T-helper 2 cell treated with Interferon-gamma antibody and Interleukin-4, amounts not matched to agents 5 μg/mL and 100 μg/mL, for 36 hours (primary cell): ENCODE data around the gene NEMP2.
"Not testable (repeated sequence)": the region's sequence is repeated elsewhere in the genome, so short reads cannot be mapped to it uniquely, and the experiment has no call there.

Experiments
- DNase-seq: peaks from one replicate; pipeline ENCODE4 v3.0.0; 2021; ENCODE audit warnings: low spot score
- H3K27ac Mint-ChIP-seq: one replicate; pipeline ENCODE4 v1.8.0; 2021; ENCODE audit warnings: mild to moderate bottlenecking, mixed read lengths
- H3K27me3 Mint-ChIP-seq: one replicate; pipeline ENCODE4 v1.8.0; 2021; ENCODE audit warnings: low read depth, mixed read lengths
- H3K36me3 Mint-ChIP-seq: one replicate; pipeline ENCODE4 v1.8.0; 2021; ENCODE audit warnings: low read depth, mixed read lengths
- H3K4me1 Mint-ChIP-seq: one replicate; pipeline ENCODE4 v1.8.0; 2021; ENCODE audit warnings: low read depth, mixed read lengths
- H3K4me3 Mint-ChIP-seq: one replicate; pipeline ENCODE4 v1.8.0; 2022; ENCODE audit warnings: mild to moderate bottlenecking, moderate library complexity, mixed read lengths
- H3K9me3 Mint-ChIP-seq: one replicate; pipeline ENCODE4 v1.8.0; 2021; ENCODE audit warnings: mixed read lengths

The NEMP2 gene

GRCh38 chr2:190526105-190526750, 8.3 kb downstream of the NEMP2 start:
- H3K9me3 Mint-ChIP-seq: no peaks in the 10 kb centered on the region
- peaks cover 30% of the 10 kb centered on the region for H3K36me3 Mint-ChIP-seq
- peaks cover 53% of the 10 kb centered on the region for H3K4me1 Mint-ChIP-seq
- DNase-seq: no peak
- no peak overlapping the region for H3K27ac Mint-ChIP-seq
- no peaks in the 10 kb centered on the region for H3K27me3 Mint-ChIP-seq
- no peak overlapping the region for H3K4me3 Mint-ChIP-seq

GRCh38 chr2:190524928-190525327, 9.6 kb downstream of the NEMP2 start:
- Mint-ChIP-seq H3K36me3 (peaks cover 40% of the 10 kb centered on the region), H3K27me3 (no peaks in the 10 kb centered on the region), H3K4me1 (peaks cover 54% of the 10 kb centered on the region), H3K9me3 (no peaks in the 10 kb centered on the region), H3K27ac (no peak overlapping the region), H3K4me3 (no peak overlapping the region)
- no peak for DNase-seq

GRCh38 chr2:190519975-190520767, 14.4 kb downstream of the NEMP2 start:
- Mint-ChIP-seq H3K4me3 (peak overlapping the region; percentile 37), H3K9me3 (no peaks in the 10 kb centered on the region), H3K4me1 (peaks cover 44% of the 10 kb centered on the region), H3K27ac (peak overlapping the region; percentile 63), H3K36me3 (peaks cover 47% of the 10 kb centered on the region), H3K27me3 (no peaks in the 10 kb centered on the region)
- no peak for DNase-seq

- Mint-ChIP-seq H3K36me3 (peaks cover 53% of the 10 kb centered on the region), H3K27me3 (no peaks in the 10 kb centered on the region), H3K9me3 (no peaks in the 10 kb centered on the region), H3K4me1 (peaks cover 48% of the 10 kb centered on the region), H3K4me3 (no peak overlapping the region), H3K27ac (no peak overlapping the region)
- DNase-seq: no peak
Measured at GRCh38 chr2:190517468-190517867, 17.1 kb downstream of the NEMP2 start.

- no peaks in the 10 kb centered on the region for H3K9me3 Mint-ChIP-seq
- H3K27ac Mint-ChIP-seq: peak overlapping the region; percentile 76
- H3K4me1 Mint-ChIP-seq: peaks cover 36% of the 10 kb centered on the region
- no peak for DNase-seq
- H3K27me3 Mint-ChIP-seq: no peaks in the 10 kb centered on the region
- peaks cover 46% of the 10 kb centered on the region for H3K36me3 Mint-ChIP-seq
- H3K4me3 Mint-ChIP-seq: peak overlapping the region; percentile 47
Measured at GRCh38 chr2:190515687-190516086, 18.8 kb downstream of the NEMP2 start.

GRCh38 chr2:190514676-190515075, 19.8 kb downstream of the NEMP2 start:
- peaks cover 43% of the 10 kb centered on the region for H3K36me3 Mint-ChIP-seq
- no peaks in the 10 kb centered on the region for H3K9me3 Mint-ChIP-seq
- H3K27ac Mint-ChIP-seq: no peak overlapping the region
- H3K4me1 Mint-ChIP-seq: peaks cover 28% of the 10 kb centered on the region
- no peaks in the 10 kb centered on the region for H3K27me3 Mint-ChIP-seq
- H3K4me3 Mint-ChIP-seq: no peak overlapping the region
- DNase-seq: no peak

GRCh38 chr2:190513877-190514276, 20.6 kb downstream of the NEMP2 start:
- DNase-seq: no peak
- Mint-ChIP-seq H3K36me3 (peaks cover 39% of the 10 kb centered on the region), H3K4me1 (peaks cover 27% of the 10 kb centered on the region), H3K9me3 (no peaks in the 10 kb centered on the region), H3K4me3 (no peak overlapping the region), H3K27me3 (no peaks in the 10 kb centered on the region), H3K27ac (no peak overlapping the region)

- H3K4me3 Mint-ChIP-seq: no peak overlapping the region
Measured at GRCh38 chr2:190512539-190513095, 21.9 kb downstream of the NEMP2 start.

GRCh38 chr2:190511104-190511503, 23.4 kb downstream of the NEMP2 start:
- H3K9me3 Mint-ChIP-seq: no peaks in the 10 kb centered on the region
- no peak overlapping the region for H3K4me3 Mint-ChIP-seq
- H3K27ac Mint-ChIP-seq: no peak overlapping the region
- peaks cover 44% of the 10 kb centered on the region for H3K36me3 Mint-ChIP-seq
- no peaks in the 10 kb centered on the region for H3K27me3 Mint-ChIP-seq
- DNase-seq: no peak
- peaks cover 23% of the 10 kb centered on the region for H3K4me1 Mint-ChIP-seq

More at GRCh38 chr2:190512539-190513095, 21.9 kb downstream of the NEMP2 start:
- Mint-ChIP-seq H3K27me3 (no peaks in the 10 kb centered on the region), H3K27ac (no peak overlapping the region), H3K4me1 (peaks cover 26% of the 10 kb centered on the region), H3K9me3 (no peaks in the 10 kb centered on the region), H3K36me3 (peaks cover 42% of the 10 kb centered on the region)
- no peak for DNase-seq

GRCh38 chr2:190509895-190510294, 24.6 kb downstream of the NEMP2 start:
- H3K36me3 Mint-ChIP-seq: peaks cover 48% of the 10 kb centered on the region
- not testable (repeated sequence) for H3K27ac Mint-ChIP-seq

GRCh38 chr2:190507135-190507534, 27.4 kb downstream of the NEMP2 start:
- no peaks in the 10 kb centered on the region for H3K27me3 Mint-ChIP-seq

More at GRCh38 chr2:190509895-190510294, 24.6 kb downstream of the NEMP2 start:
- not testable (repeated sequence) for H3K27me3 Mint-ChIP-seq, H3K4me3 Mint-ChIP-seq, DNase-seq, H3K9me3 Mint-ChIP-seq
- peaks cover 12% of the 10 kb centered on the region for H3K4me1 Mint-ChIP-seq

GRCh38 chr2:190506666-190507065, 27.9 kb downstream of the NEMP2 start:
- no peak for DNase-seq
- no peak overlapping the region for H3K27ac Mint-ChIP-seq
- H3K4me1 Mint-ChIP-seq: peaks cover 7% of the 10 kb centered on the region
- H3K27me3 Mint-ChIP-seq: no peaks in the 10 kb centered on the region
- H3K9me3 Mint-ChIP-seq: no peaks in the 10 kb centered on the region
- H3K4me3 Mint-ChIP-seq: no peak overlapping the region
- peaks cover 49% of the 10 kb centered on the region for H3K36me3 Mint-ChIP-seq

More at GRCh38 chr2:190507135-190507534, 27.4 kb downstream of the NEMP2 start:
- Mint-ChIP-seq H3K36me3 (peaks cover 49% of the 10 kb centered on the region), H3K27ac (no peak overlapping the region), H3K4me1 (peaks cover 7% of the 10 kb centered on the region), H3K4me3 (no peak overlapping the region), H3K9me3 (no peaks in the 10 kb centered on the region)
- DNase-seq: no peak

- Mint-ChIP-seq H3K4me3 (no peak overlapping the region), H3K9me3 (no peaks in the 10 kb centered on the region), H3K27me3 (no peaks in the 10 kb centered on the region), H3K27ac (no peak overlapping the region), H3K4me1 (peaks cover 7% of the 10 kb centered on the region), H3K36me3 (peaks cover 49% of the 10 kb centered on the region)
- no peak for DNase-seq
Measured at GRCh38 chr2:190505696-190506095, 28.8 kb downstream of the NEMP2 start.

GRCh38 chr2:190504912-190505311, 29.6 kb downstream of the NEMP2 start:
- DNase-seq: no peak
- Mint-ChIP-seq H3K4me3 (no peak overlapping the region), H3K4me1 (peaks cover 7% of the 10 kb centered on the region), H3K27ac (no peak overlapping the region), H3K9me3 (no peaks in the 10 kb centered on the region), H3K27me3 (no peaks in the 10 kb centered on the region), H3K36me3 (peaks cover 51% of the 10 kb centered on the region)
